Measurements from ENCODE around the gene TMEM120B.
A peak's percentile ranks its signal among the peaks of the same experiment; 100 is the strongest.

TMEM120B gene

GRCh38 chr12:121796855-121797751, 84.6 kb downstream of the TMEM120B start:
- Histone ChIP-seq H3K4me3 (ENCODE audit: low read length) (no peak overlapping the region), H3K4me2 (ENCODE audit: low read length) (no peak overlapping the region), H3K27ac (ENCODE audit: low read depth, low read length) (no peak overlapping the region), H3F3A (ENCODE audit: control insufficient read depth, insufficient read depth) (peaks cover 7% of the 10 kb centered on the region), H3K9me2 (replicated peaks; ENCODE audit: control insufficient read depth, low read length) (no peaks in the 10 kb centered on the region), H3K9me3 (ENCODE audit: control insufficient read depth, insufficient read depth, low read length) (no peaks in the 10 kb centered on the region), H3K27me3 (ENCODE audit: control insufficient read depth, low read length) (no peaks in the 10 kb centered on the region), H3K36me3 (ENCODE audit: control insufficient read depth, low read length) (peaks cover 32% of the 10 kb centered on the region), H4K20me1 (ENCODE audit: control insufficient read depth, insufficient read depth, low read depth, low read length) (no peaks in the 10 kb centered on the region), H3K4me1 (ENCODE audit: control insufficient read depth, low read length) (peaks cover 57% of the 10 kb centered on the region), H3K79me2 (ENCODE audit: control insufficient read depth, low read length) (peaks cover 52% of the 10 kb centered on the region)
- TF ChIP-seq EZH2phosphoT487 (IDR thresholded peaks at IDR 0.05; ENCODE audit: borderline replicate concordance, low read length): no peak

GRCh38 chr12:121797937-121798786, 85.6 kb downstream of the TMEM120B start:
- Histone ChIP-seq H3F3A (ENCODE audit: control insufficient read depth, insufficient read depth) (peaks cover 18% of the 10 kb centered on the region), H3K9me3 (ENCODE audit: control insufficient read depth, insufficient read depth, low read length) (no peaks in the 10 kb centered on the region), H4K20me1 (ENCODE audit: control insufficient read depth, insufficient read depth, low read depth, low read length) (no peaks in the 10 kb centered on the region), H3K27me3 (ENCODE audit: control insufficient read depth, low read length) (no peaks in the 10 kb centered on the region; the same call in 1 of the 2 replicates), H3K4me1 (ENCODE audit: control insufficient read depth, low read length) (peaks cover 53% of the 10 kb centered on the region), H3K9me2 (replicated peaks; ENCODE audit: control insufficient read depth, low read length) (no peaks in the 10 kb centered on the region), H3K79me2 (ENCODE audit: control insufficient read depth, low read length) (peaks cover 51% of the 10 kb centered on the region), H3K4me3 (ENCODE audit: low read length) (no peak overlapping the region), H3K4me2 (ENCODE audit: low read length) (peak overlapping the region; percentile 67; the same call in 1 of the 2 replicates), H3K27ac (ENCODE audit: low read depth, low read length) (no peak overlapping the region), H3K36me3 (ENCODE audit: control insufficient read depth, low read length) (peaks cover 41% of the 10 kb centered on the region)
- TF ChIP-seq CTCF (IDR thresholded peaks at IDR 0.05; ENCODE audit: low read depth, low read length, poor library complexity, severe bottlenecking) (no peak), EZH2phosphoT487 (IDR thresholded peaks at IDR 0.05; ENCODE audit: borderline replicate concordance, low read length) (no peak)

GRCh38 chr12:121798787-121799155, 86.2 kb downstream of the TMEM120B start:
- H3K36me3 ChIP-seq (ENCODE audit: control insufficient read depth, low read length): peaks cover 45% of the 10 kb centered on the region

More at GRCh38 chr12:121798787-121799155, 86.2 kb downstream of the TMEM120B start:
- H3K27me3 ChIP-seq (ENCODE audit: control insufficient read depth, low read length): no peaks in the 10 kb centered on the region; the same call in 1 of the 2 replicates
- peak overlapping the region; percentile 67 for H3K4me2 ChIP-seq (ENCODE audit: low read length)
- peaks cover 22% of the 10 kb centered on the region for H3F3A ChIP-seq (ENCODE audit: control insufficient read depth, insufficient read depth)
- peaks cover 53% of the 10 kb centered on the region for H3K4me1 ChIP-seq (ENCODE audit: control insufficient read depth, low read length)
- peaks cover 49% of the 10 kb centered on the region for H3K79me2 ChIP-seq (ENCODE audit: control insufficient read depth, low read length)
- no peak overlapping the region for H3K27ac ChIP-seq (ENCODE audit: low read depth, low read length)
- no peaks in the 10 kb centered on the region for H3K9me3 ChIP-seq (ENCODE audit: control insufficient read depth, insufficient read depth, low read length)
- TF ChIP-seq CTCF (IDR thresholded peaks at IDR 0.05; ENCODE audit: low read depth, low read length, poor library complexity, severe bottlenecking) (no peak), EZH2phosphoT487 (IDR thresholded peaks at IDR 0.05; ENCODE audit: borderline replicate concordance, low read length) (no peak)
- no peaks in the 10 kb centered on the region for H4K20me1 ChIP-seq (ENCODE audit: control insufficient read depth, insufficient read depth, low read depth, low read length)
- peak overlapping the region; percentile 54 for H3K4me3 ChIP-seq (ENCODE audit: low read length)
- no peaks in the 10 kb centered on the region for H3K9me2 ChIP-seq (replicated peaks; ENCODE audit: control insufficient read depth, low read length)

Measured in DOHH2 (cell line).